DND-41 (cell line): ENCODE measurements around the gene CLECL1.

Source experiments
- ATAC-seq: fragments of 200-7000 bp; cut with Tn5 transposase; 3 replicates; pipeline ENCODE4 v1.9.1; 2021; ENCODE audit warnings: low read depth; ENCODE audit not compliant: insufficient read depth
- DNase-seq: peaks from one replicate; pipeline ENCODE4 v3.0.0-alpha.2; 2020
- H2AFZ ChIP-seq: 2 replicates; pipeline ENCODE4 v1.6.0; 2012; ENCODE audit warnings: low read depth, low read length
- H3K27ac ChIP-seq: 2 replicates; pipeline ENCODE4 v1.5.1; 2012; ENCODE audit warnings: low read length, inconsistent platforms
- H3K27me3 ChIP-seq: fragments of 200-600 bp; sonication (generic); 2 replicates; pipeline ENCODE4 v1.6.0; 2012; ENCODE audit warnings: low read length, mild to moderate bottlenecking, inconsistent platforms; ENCODE audit not compliant: insufficient read depth, poor library complexity
- H3K36me3 ChIP-seq: 2 replicates; pipeline ENCODE4 v1.5.1; 2012; ENCODE audit warnings: low read length, inconsistent platforms; ENCODE audit not compliant: insufficient read depth
- H3K4me1 ChIP-seq: 2 replicates; pipeline ENCODE4 v1.5.1; 2012; ENCODE audit warnings: mild to moderate bottlenecking, low read length; ENCODE audit not compliant: insufficient read depth
- H3K4me2 ChIP-seq: 2 replicates; pipeline ENCODE4 v1.6.0; 2012; ENCODE audit warnings: mild to moderate bottlenecking, moderate library complexity, low read length, inconsistent platforms; ENCODE audit not compliant: insufficient read depth
- H3K4me3 ChIP-seq, 2 experiments: fragments of 200-600 bp in 1 of 2; shearing (Covaris generic) in 1 of 2; 2 replicates each; pipeline ENCODE4 v1.5.1; 2012 to 2016; ENCODE audit warnings: inconsistent platforms in 2 of 2, low read length in 2 of 2, mild to moderate bottlenecking in 2 of 2, low read depth in 1 of 2, moderate library complexity in 1 of 2
- H3K79me2 ChIP-seq: 2 replicates; pipeline ENCODE4 v1.6.0; 2012; ENCODE audit warnings: low read length, inconsistent platforms; ENCODE audit not compliant: insufficient read depth
- H3K9ac ChIP-seq: 2 replicates; pipeline ENCODE4 v1.6.0; 2012; ENCODE audit warnings: low read depth, mild to moderate bottlenecking, inconsistent platforms, low read length, moderate library complexity
- H3K9me3 ChIP-seq: 2 replicates; pipeline ENCODE4 v1.5.1; 2012; ENCODE audit warnings: low read length, moderate library complexity, mild to moderate bottlenecking, inconsistent platforms; ENCODE audit not compliant: insufficient read depth, severe bottlenecking
- H4K20me1 ChIP-seq: 2 replicates; pipeline ENCODE4 v1.6.0; 2012; ENCODE audit warnings: low read length; ENCODE audit not compliant: insufficient read depth
- EZH2 ChIP-seq: IDR thresholded peaks from 3 replicates; pipeline ENCODE4 v1.6.1; 2012; ENCODE audit warnings: borderline replicate concordance, low read depth, mild to moderate bottlenecking, moderate library complexity, low read length, inconsistent platforms; ENCODE audit not compliant: severe bottlenecking
- TF ChIP-seq, protein P1 (sequence below): IDR thresholded peaks from 2 replicates; pipeline ENCODE4 v1.5.1; 2012; ENCODE audit warnings: borderline replicate concordance, low read length, moderate library complexity, mild to moderate bottlenecking; ENCODE audit not compliant: poor library complexity, severe bottlenecking; ENCODE audit errors: extremely low read depth

CLECL1 gene

DNA sequence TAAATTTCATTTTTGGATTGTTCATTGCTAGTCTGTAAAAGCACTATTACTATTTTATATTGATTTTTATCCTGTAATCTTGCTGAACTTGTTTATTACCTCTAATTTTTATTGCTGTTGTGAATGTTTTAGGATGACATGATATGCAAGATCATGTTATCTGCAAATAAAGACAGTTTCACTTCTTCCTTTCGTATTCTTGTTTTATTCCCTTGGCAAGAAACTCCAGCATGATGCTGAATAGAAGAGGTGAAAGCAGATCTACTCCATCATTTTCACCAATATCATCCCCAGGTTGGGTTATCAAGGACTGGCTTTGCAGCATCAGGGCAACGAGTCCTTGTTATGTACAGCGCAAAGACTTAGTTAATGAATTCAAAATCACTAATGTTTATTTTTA, 2.7 kb upstream of the CLECL1 start:
- Histone ChIP-seq H3K4me3 (no peak overlapping the region), H3K9ac (no peak overlapping the region), H3K27me3 (peaks cover 2% of the 10 kb centered on the region), H4K20me1 (no peaks in the 10 kb centered on the region), H3K4me2 (no peak overlapping the region), H2AFZ (no peak overlapping the region), H3K9me3 (no peaks in the 10 kb centered on the region), H3K36me3 (no peaks in the 10 kb centered on the region), H3K27ac (no peak overlapping the region), H3K79me2 (no peaks in the 10 kb centered on the region), H3K4me1 (peaks cover 11% of the 10 kb centered on the region; the same call in 1 of the 2 replicates)
- TF ChIP-seq, protein P1, sequence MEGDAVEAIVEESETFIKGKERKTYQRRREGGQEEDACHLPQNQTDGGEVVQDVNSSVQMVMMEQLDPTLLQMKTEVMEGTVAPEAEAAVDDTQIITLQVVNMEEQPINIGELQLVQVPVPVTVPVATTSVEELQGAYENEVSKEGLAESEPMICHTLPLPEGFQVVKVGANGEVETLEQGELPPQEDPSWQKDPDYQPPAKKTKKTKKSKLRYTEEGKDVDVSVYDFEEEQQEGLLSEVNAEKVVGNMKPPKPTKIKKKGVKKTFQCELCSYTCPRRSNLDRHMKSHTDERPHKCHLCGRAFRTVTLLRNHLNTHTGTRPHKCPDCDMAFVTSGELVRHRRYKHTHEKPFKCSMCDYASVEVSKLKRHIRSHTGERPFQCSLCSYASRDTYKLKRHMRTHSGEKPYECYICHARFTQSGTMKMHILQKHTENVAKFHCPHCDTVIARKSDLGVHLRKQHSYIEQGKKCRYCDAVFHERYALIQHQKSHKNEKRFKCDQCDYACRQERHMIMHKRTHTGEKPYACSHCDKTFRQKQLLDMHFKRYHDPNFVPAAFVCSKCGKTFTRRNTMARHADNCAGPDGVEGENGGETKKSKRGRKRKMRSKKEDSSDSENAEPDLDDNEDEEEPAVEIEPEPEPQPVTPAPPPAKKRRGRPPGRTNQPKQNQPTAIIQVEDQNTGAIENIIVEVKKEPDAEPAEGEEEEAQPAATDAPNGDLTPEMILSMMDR, result no peak
- no peak for TF ChIP-seq EZH2
- ATAC-seq (no peak), DNase-seq (no peak)

DNA sequence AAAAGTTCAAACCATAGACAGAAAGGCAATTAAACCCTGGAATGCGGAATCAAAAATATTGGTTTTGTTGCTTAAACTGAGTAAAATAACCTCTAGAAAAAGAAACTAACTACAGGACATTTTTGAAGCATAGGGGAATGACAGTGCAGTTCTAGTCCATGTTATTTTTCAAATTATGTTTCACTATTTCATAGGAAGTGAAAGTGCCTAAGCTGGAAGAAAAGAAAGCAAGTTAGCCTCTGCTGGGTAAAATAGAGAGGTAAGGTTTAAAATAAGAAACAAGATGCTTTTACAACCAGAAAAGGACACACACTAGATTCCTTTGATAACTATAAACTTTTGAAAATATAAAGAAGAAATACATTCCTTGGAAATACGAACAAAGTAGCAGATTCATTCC, 1.1 kb downstream of the CLECL1 start:
- H3K9me3 ChIP-seq, result no peaks in the 10 kb centered on the region
- H3K27me3 ChIP-seq, result no peaks in the 10 kb centered on the region
- 0 out of 2 replicates have a peak, but pooled peaks cover 2% of the 10 kb centered on the region for H3K4me1 ChIP-seq
- no peak overlapping the region for H3K4me3 ChIP-seq
- no peak overlapping the region for H3K27ac ChIP-seq
- H4K20me1 ChIP-seq, result no peaks in the 10 kb centered on the region
- no peak overlapping the region for H3K4me2 ChIP-seq
- no peaks in the 10 kb centered on the region for H3K79me2 ChIP-seq
- no peak for DNase-seq
- H3K36me3 ChIP-seq, result no peaks in the 10 kb centered on the region
- TF ChIP-seq EZH2, result no peak
- TF ChIP-seq, protein P1, result no peak
- no peak overlapping the region for H2AFZ ChIP-seq
- ATAC-seq, result no peak
- no peak overlapping the region for H3K9ac ChIP-seq

DNA sequence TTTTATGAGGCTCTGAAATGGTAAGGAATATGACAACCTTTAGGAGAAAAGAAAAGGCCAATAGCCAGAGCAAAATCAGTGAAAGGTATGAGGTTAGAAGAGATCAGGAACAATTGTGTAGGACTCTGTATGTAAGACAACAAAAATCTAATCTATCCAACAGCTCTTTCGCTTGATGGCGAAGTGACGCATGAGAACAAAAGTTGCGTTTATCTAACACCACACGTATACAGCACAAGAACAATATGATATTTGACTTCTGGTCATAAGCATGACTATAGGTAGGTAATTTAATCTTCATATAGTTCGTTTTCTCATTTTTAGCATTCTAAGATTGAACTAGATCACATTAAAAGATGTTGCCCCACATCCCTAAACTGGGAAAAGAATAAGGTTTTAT, 1.5 kb downstream of the CLECL1 start:
- H3K4me1 ChIP-seq, result no peaks in the 10 kb centered on the region
- no peak overlapping the region for H3K4me2 ChIP-seq
- H3K9me3 ChIP-seq, result no peaks in the 10 kb centered on the region
- H3K27ac ChIP-seq, result no peak overlapping the region
- H3K79me2 ChIP-seq, result no peaks in the 10 kb centered on the region
- H2AFZ ChIP-seq, result no peak overlapping the region
- no peaks in the 10 kb centered on the region for H3K36me3 ChIP-seq
- H4K20me1 ChIP-seq, result no peaks in the 10 kb centered on the region
- DNase-seq (no peak), ATAC-seq (no peak)
- H3K27me3 ChIP-seq, result no peaks in the 10 kb centered on the region
- H3K4me3 ChIP-seq, result no peak overlapping the region
- no peak overlapping the region for H3K9ac ChIP-seq
- TF ChIP-seq EZH2, result no peak
- TF ChIP-seq, protein P1, result no peak

DNA sequence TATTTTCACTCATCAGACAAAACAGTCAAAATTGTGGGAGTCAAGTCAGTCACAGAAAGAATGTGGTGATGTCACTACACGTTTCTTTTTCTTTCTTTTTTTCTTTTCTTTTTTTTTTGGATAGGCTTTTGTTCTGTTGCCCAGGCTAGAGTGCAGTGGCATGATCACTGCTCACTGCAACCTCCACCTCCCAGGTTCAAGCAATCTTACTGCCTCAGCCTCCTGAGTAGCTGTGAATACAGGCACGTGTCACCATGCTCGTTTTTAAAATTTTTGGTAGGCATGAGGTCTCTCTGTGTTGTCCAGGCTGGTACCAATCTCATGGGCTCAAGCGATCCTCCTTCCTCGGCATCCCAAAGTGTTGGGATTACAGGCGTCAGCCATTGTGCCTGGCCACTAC, 2.3 kb downstream of the CLECL1 start:
- H3K27me3 ChIP-seq, result no peaks in the 10 kb centered on the region
- no peaks in the 10 kb centered on the region for H3K79me2 ChIP-seq
- no peaks in the 10 kb centered on the region for H3K4me1 ChIP-seq
- no peak overlapping the region for H3K4me3 ChIP-seq
- H3K9ac ChIP-seq, result no peak overlapping the region
- H3K36me3 ChIP-seq, result no peaks in the 10 kb centered on the region
- TF ChIP-seq EZH2, result no peak
- no peak overlapping the region for H3K27ac ChIP-seq
- ATAC-seq (no peak), DNase-seq (no peak)
- no peak overlapping the region for H3K4me2 ChIP-seq
- no peaks in the 10 kb centered on the region for H4K20me1 ChIP-seq
- no peak overlapping the region for H2AFZ ChIP-seq
- no peaks in the 10 kb centered on the region for H3K9me3 ChIP-seq
